MM.1S (cell line): ENCODE results near the gene ZNF292.
"Not testable (repeated sequence)": the region's sequence is repeated elsewhere in the genome, so short reads cannot be mapped to it uniquely, and the experiment has no call there.

ENCODE experiments used
- CTCF ChIP-seq: fragments of 300-600 bp; sonication (generic); IDR thresholded peaks from 2 replicates; pipeline ENCODE4 v1.5.1; 2016; ENCODE audit warnings: antibody characterized with exemption, low read length, mixed read lengths
- EZH2 ChIP-seq: fragments of 300-600 bp; sonication (generic); optimal IDR thresholded peaks from 2 replicates; pipeline ENCODE3; 2017; ENCODE audit warnings: low read depth, mild to moderate bottlenecking, antibody characterized with exemption, low read length, mixed read lengths
- EZH2phosphoT487 ChIP-seq: fragments of 300-600 bp; sonication (generic); IDR thresholded peaks from 2 replicates; pipeline ENCODE4 v1.6.1; 2018; ENCODE audit warnings: antibody characterized with exemption, low read length

GRCh38 chr6:87239098-87239635 lies 83.8 kb downstream of the ZNF292 start:
- TF ChIP-seq CTCF, EZH2phosphoT487, EZH2: not testable (repeated sequence)
